ENCODE measurements around the gene FAM219B.

DNA sequence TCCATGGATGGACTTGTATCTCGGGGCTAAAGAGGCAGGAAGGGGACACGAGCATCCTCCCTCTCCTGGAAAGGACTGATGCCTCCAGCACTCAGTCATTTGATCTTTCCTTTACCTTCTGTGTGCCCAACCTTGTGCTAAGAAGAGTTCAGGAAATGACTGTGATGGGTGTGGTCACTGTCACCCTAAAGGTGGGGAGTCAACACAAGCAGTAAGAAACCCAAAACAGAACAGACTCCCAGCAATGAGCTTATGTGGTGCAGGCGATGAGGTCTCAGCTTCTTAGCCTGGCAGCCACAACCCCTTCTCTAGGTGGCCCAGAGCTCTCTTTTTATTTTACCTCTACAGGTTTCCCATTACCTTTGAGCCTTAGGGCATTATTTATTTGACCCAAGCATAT is 13.0 kb downstream of the FAM219B start:
- TF ChIP-seq, protein P1, sequence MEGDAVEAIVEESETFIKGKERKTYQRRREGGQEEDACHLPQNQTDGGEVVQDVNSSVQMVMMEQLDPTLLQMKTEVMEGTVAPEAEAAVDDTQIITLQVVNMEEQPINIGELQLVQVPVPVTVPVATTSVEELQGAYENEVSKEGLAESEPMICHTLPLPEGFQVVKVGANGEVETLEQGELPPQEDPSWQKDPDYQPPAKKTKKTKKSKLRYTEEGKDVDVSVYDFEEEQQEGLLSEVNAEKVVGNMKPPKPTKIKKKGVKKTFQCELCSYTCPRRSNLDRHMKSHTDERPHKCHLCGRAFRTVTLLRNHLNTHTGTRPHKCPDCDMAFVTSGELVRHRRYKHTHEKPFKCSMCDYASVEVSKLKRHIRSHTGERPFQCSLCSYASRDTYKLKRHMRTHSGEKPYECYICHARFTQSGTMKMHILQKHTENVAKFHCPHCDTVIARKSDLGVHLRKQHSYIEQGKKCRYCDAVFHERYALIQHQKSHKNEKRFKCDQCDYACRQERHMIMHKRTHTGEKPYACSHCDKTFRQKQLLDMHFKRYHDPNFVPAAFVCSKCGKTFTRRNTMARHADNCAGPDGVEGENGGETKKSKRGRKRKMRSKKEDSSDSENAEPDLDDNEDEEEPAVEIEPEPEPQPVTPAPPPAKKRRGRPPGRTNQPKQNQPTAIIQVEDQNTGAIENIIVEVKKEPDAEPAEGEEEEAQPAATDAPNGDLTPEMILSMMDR (IDR thresholded peaks at IDR 0.05), result no peak
- no peak for TF ChIP-seq POLR2A (IDR thresholded peaks at IDR 0.05)

All from uterus (tissue), 2 donors.